Fibroblast of lung (primary cell): Measurements from ENCODE around the gene REV1. TPM values are rescaled to one million over a fixed set of nuclear protein-coding genes. Genes with fewer than 3 reads are reported as not detected.
"Not testable (repeated sequence)": the region's sequence is repeated elsewhere in the genome, so short reads cannot be mapped to it uniquely, and the experiment has no call there.

Experiments used
- DNase-seq, 2 donors: peaks; one replicate each; pipeline versions ENCODE4 v3.0.0 to v3.0.0-alpha.2; 2010; ENCODE audit warnings: low read depth in 2 of 2
- H2AFZ ChIP-seq: 2 replicates; pipeline ENCODE4 v1.5.1; 2012; ENCODE audit warnings: low read length, control low read depth, inconsistent platforms
- H3K27ac ChIP-seq: 2 replicates; pipeline ENCODE4 v1.5.1; 2011; ENCODE audit warnings: low read length, control low read depth; ENCODE audit not compliant: insufficient read depth
- H3K27me3 ChIP-seq: 2 replicates; pipeline ENCODE4 v1.5.1; 2011; ENCODE audit warnings: mild to moderate bottlenecking, low read length; ENCODE audit not compliant: control insufficient read depth, insufficient read depth
- H3K36me3 ChIP-seq: 2 replicates; pipeline ENCODE4 v1.5.1; 2011; ENCODE audit warnings: low read length; ENCODE audit not compliant: control insufficient read depth, insufficient read depth
- H3K4me1 ChIP-seq: 2 replicates; pipeline ENCODE4 v1.5.1; 2011; ENCODE audit warnings: low read length; ENCODE audit not compliant: control insufficient read depth, insufficient read depth; ENCODE audit errors: extremely low read depth
- H3K4me2 ChIP-seq: 2 replicates; pipeline ENCODE4 v1.5.1; 2011; ENCODE audit warnings: low read length, control low read depth; ENCODE audit not compliant: insufficient read depth; ENCODE audit errors: extremely low read depth
- H3K4me3 ChIP-seq, 4 experiments: fragments of 200-600 bp in 1 of 4; sonication (generic) in 1 of 4; replicated peaks in 1 of 4; 2 replicates each; pipeline ENCODE4 v1.5.1; 2011 to 2016; ENCODE audit warnings: low read length in 4 of 4, low read depth in 3 of 4, mild to moderate bottlenecking in 3 of 4, control low read depth in 2 of 4, inconsistent platforms in 1 of 4, mixed read lengths in 1 of 4; ENCODE audit not compliant: insufficient read depth in 1 of 4; ENCODE audit errors: control extremely low read depth in 1 of 4
- H3K79me2 ChIP-seq: 2 replicates; pipeline ENCODE4 v1.5.1; 2012; ENCODE audit warnings: mild to moderate bottlenecking, low read length, inconsistent platforms; ENCODE audit not compliant: control insufficient read depth, insufficient read depth
- H3K9ac ChIP-seq: 2 replicates; pipeline ENCODE4 v1.5.1; 2011; ENCODE audit warnings: mild to moderate bottlenecking, low read length, control low read depth; ENCODE audit not compliant: insufficient read depth
- H3K9me3 ChIP-seq: 2 replicates; pipeline ENCODE4 v1.5.1; 2012; ENCODE audit warnings: low read depth, low read length; ENCODE audit not compliant: control insufficient read depth, insufficient read depth
- H4K20me1 ChIP-seq: 2 replicates; pipeline ENCODE4 v1.5.1; 2011; ENCODE audit warnings: low read length; ENCODE audit not compliant: control insufficient read depth, insufficient read depth; ENCODE audit errors: extremely low read depth
- EZH2 ChIP-seq: IDR thresholded peaks from 2 replicates; pipeline ENCODE4 v1.5.1; 2012; ENCODE audit warnings: low read length, control low read depth, mild to moderate bottlenecking; ENCODE audit errors: missing control alignments
- polyA plus RNA-seq, 2 donors: library from polyadenylated mRNA; depleted of rRNA in 1 of 2; stranded (reverse) in 1 of 2; unstranded in 1 of 2; fragments of >200 nt; gene quantifications; 2 replicates each; pipeline ENCODE4 v1.2.1, GENCODE V29; 2011 to 2012; ENCODE audit warnings: missing spikeins in 1 of 2
- total RNA-seq: library from RNA; depleted of rRNA; stranded (reverse); fragments of >200 nt; gene quantifications from 2 replicates; pipeline ENCODE4 v1.2.1, GENCODE V29; 2014
- TF ChIP-seq, protein P1 (sequence below), 2 donors: IDR thresholded peaks in 1 of 2; conservative IDR thresholded peaks in 1 of 2; 1 replicate in 1 of 2; 2 replicates in 1 of 2; pipeline ENCODE4 v1.5.1; 2011 to 2012; ENCODE audit warnings: low read length in 2 of 2, control low read depth in 1 of 2, inconsistent platforms in 1 of 2, low read depth in 1 of 2, mild to moderate bottlenecking in 1 of 2

REV1 gene
- total and polyA plus RNA-seq, 2 donors (not counting 1 experiment from before 2014, with no cell fraction given), result 19.3 to 39.3 TPM

GRCh38 chr2:99472600-99472960 is 17.2 kb downstream of the REV1 start:
- Histone ChIP-seq H3K79me2 (peaks cover 51% of the 10 kb centered on the region), H3K4me2 (no peak overlapping the region), H3K9ac (no peak overlapping the region), H2AFZ (no peak overlapping the region), H3K27ac (no peak overlapping the region), H3K4me1 (peaks cover 5% of the 10 kb centered on the region), H3K36me3 (no peaks in the 10 kb centered on the region), H3K4me3 (no peak overlapping the region), H3K9me3 (no peaks in the 10 kb centered on the region), H3K27me3 (no peaks in the 10 kb centered on the region), H4K20me1 (no peaks in the 10 kb centered on the region)
- DNase-seq, result no peak
- TF ChIP-seq, protein P1, sequence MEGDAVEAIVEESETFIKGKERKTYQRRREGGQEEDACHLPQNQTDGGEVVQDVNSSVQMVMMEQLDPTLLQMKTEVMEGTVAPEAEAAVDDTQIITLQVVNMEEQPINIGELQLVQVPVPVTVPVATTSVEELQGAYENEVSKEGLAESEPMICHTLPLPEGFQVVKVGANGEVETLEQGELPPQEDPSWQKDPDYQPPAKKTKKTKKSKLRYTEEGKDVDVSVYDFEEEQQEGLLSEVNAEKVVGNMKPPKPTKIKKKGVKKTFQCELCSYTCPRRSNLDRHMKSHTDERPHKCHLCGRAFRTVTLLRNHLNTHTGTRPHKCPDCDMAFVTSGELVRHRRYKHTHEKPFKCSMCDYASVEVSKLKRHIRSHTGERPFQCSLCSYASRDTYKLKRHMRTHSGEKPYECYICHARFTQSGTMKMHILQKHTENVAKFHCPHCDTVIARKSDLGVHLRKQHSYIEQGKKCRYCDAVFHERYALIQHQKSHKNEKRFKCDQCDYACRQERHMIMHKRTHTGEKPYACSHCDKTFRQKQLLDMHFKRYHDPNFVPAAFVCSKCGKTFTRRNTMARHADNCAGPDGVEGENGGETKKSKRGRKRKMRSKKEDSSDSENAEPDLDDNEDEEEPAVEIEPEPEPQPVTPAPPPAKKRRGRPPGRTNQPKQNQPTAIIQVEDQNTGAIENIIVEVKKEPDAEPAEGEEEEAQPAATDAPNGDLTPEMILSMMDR (conservative IDR thresholded peaks at IDR 0.05 in 1 of 2, IDR thresholded peaks at IDR 0.05 in 1 of 2; ENCODE audit: low read depth in 1 of 2, low read length in 2 of 2), result no peak
- TF ChIP-seq EZH2, result no peak

DNA sequence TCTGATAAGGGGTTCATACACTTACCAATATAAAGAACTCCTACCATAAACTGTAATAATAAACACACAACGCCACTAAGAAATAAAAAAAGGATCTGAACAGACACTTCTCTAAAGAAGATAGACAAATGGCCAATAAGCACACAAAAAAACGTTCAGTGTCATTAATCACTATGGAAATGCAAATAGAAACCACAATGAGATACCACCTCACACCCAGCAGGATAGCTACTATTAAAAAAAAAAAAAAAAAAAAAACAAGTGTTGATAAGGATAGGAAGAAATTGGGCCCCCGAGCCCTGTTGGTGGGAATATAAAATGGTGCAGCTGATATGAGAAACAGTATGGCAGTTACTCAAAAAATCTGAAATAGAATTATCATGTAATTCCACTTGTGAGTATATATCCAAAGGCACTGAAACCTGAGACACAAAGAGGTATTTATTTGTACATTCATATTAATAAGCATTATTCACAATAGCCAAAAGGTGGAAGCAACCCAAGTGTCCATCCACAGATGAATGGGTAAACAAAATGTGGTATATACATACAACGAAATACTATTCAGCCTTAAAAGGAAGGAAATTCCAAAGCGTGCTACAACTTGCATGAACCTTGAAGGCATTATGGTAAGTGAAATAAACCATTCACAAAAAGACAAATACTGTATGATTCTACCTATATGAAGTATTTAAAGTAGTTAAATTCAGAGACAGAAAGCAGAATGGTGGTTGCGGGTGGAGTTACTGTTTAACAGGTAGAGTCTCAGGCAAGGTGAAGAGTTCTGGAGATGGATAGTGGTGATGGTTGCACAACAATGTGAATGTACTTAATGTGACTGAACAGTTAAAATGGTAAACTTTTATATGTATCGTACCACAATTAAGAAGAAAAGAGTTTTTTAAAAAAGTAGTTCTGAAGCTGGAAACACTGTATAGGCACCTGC is 17.9 kb downstream of the REV1 start:
- Histone ChIP-seq H3K27me3 (no peaks in the 10 kb centered on the region), H4K20me1 (no peaks in the 10 kb centered on the region), H3K4me3 (no peak overlapping the region), H2AFZ (no peak overlapping the region), H3K27ac (no peak overlapping the region), H3K36me3 (no peaks in the 10 kb centered on the region), H3K4me1 (peaks cover 5% of the 10 kb centered on the region), H3K9ac (no peak overlapping the region), H3K4me2 (no peak overlapping the region), H3K79me2 (peaks cover 46% of the 10 kb centered on the region), H3K9me3 (no peaks in the 10 kb centered on the region)
- TF ChIP-seq EZH2, result no peak
- TF ChIP-seq, protein P1 (conservative IDR thresholded peaks at IDR 0.05 in 1 of 2, IDR thresholded peaks at IDR 0.05 in 1 of 2; ENCODE audit: low read depth in 1 of 2, low read length in 2 of 2), result no peak
- no peak for DNase-seq

DNA sequence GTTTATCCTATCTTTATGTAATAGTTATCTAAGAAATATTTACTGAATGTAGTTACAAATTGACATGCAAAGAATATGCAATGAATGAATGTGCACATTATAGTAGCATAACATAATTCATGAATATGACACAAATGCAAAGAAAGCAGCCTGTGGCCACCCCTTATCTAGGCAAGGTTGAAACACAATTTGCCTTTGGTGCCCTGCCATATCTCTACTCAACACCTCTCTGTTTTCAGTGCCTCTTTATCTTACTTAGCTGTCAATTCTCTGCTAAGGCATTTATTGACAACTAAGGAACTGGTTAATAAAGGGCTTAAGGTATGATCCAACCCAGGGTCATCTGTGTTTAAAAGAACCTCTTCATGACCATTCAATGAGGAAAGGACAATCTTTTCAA is 18.9 kb downstream of the REV1 start:
- H3K4me1 ChIP-seq, result peaks cover 4% of the 10 kb centered on the region
- H3K79me2 ChIP-seq, result peaks cover 42% of the 10 kb centered on the region
- no peak overlapping the region for H3K4me3 ChIP-seq
- H3K27ac ChIP-seq, result no peak overlapping the region
- TF ChIP-seq, protein P1 (conservative IDR thresholded peaks at IDR 0.05 in 1 of 2, IDR thresholded peaks at IDR 0.05 in 1 of 2; ENCODE audit: low read depth in 1 of 2, low read length in 2 of 2), result no peak
- no peak for TF ChIP-seq EZH2
- no peaks in the 10 kb centered on the region for H4K20me1 ChIP-seq
- H3K9me3 ChIP-seq, result no peaks in the 10 kb centered on the region
- H3K9ac ChIP-seq, result no peak overlapping the region
- no peaks in the 10 kb centered on the region for H3K36me3 ChIP-seq
- no peaks in the 10 kb centered on the region for H3K27me3 ChIP-seq
- H3K4me2 ChIP-seq, result no peak overlapping the region
- DNase-seq, result no peak
- H2AFZ ChIP-seq, result no peak overlapping the region

- not testable (repeated sequence) for H3K4me1 ChIP-seq, H3K9ac ChIP-seq, H3K27me3 ChIP-seq, H3K9me3 ChIP-seq, H3K27ac ChIP-seq, H3K4me3 ChIP-seq, H2AFZ ChIP-seq, H3K36me3 ChIP-seq, DNase-seq, H3K4me2 ChIP-seq, H4K20me1 ChIP-seq
- peaks cover 41% of the 10 kb centered on the region for H3K79me2 ChIP-seq
Measured at GRCh38 chr2:99470459-99470858, 19.4 kb downstream of the REV1 start.
